Endodermal cell (in vitro differentiated cells): ENCODE results near the gene TNFRSF9. TPM values are rescaled to one million over a fixed set of nuclear protein-coding genes. Genes with fewer than 3 reads are reported as not detected.
A peak's percentile ranks its signal among the peaks of the same experiment; 100 is the strongest.
"Not testable (repeated sequence)": the region's sequence is repeated elsewhere in the genome, so short reads cannot be mapped to it uniquely, and the experiment has no call there.

Experiments
- DNase-seq: peaks from one replicate; pipeline ENCODE4 v3.0.0-alpha.2; 2017
- H3K27ac ChIP-seq: 2 replicates; pipeline ENCODE4 v1.5.1; 2013; ENCODE audit warnings: mild to moderate bottlenecking, low read depth, low read length, moderate library complexity
- H3K27me3 ChIP-seq: 2 replicates; pipeline ENCODE4 v1.6.1; 2013; ENCODE audit warnings: mild to moderate bottlenecking, low read length, moderate library complexity; ENCODE audit not compliant: insufficient read depth, control insufficient read depth, poor library complexity, severe bottlenecking
- H3K36me3 ChIP-seq: 2 replicates; pipeline ENCODE4 v1.7.0; 2013; ENCODE audit warnings: mild to moderate bottlenecking, low read length, moderate library complexity; ENCODE audit not compliant: control insufficient read depth, insufficient read depth
- H3K4me1 ChIP-seq: one replicate; pipeline ENCODE4 v1.7.0; 2013; ENCODE audit warnings: low read length; ENCODE audit not compliant: control insufficient read depth, insufficient read depth
- H3K4me3 ChIP-seq: 2 replicates; pipeline ENCODE4 v1.5.1; 2013; ENCODE audit warnings: mild to moderate bottlenecking, low read length, moderate library complexity
- H3K9ac ChIP-seq: 2 replicates; pipeline ENCODE4 v1.6.1; 2013; ENCODE audit warnings: mild to moderate bottlenecking, low read length, moderate library complexity; ENCODE audit not compliant: poor library complexity, severe bottlenecking; ENCODE audit errors: extremely low read depth
- H3K9me3 ChIP-seq: 2 replicates; pipeline ENCODE4 v1.6.1; 2013; ENCODE audit warnings: mild to moderate bottlenecking, low read length, moderate library complexity; ENCODE audit not compliant: control insufficient read depth
- H3K27ac Mint-ChIP-seq: 2 replicates; pipeline ENCODE4 v1.8.0; 2020; ENCODE audit warnings: mixed read lengths
- H3K27me3 Mint-ChIP-seq: 2 replicates; pipeline ENCODE4 v1.8.0; 2021; ENCODE audit warnings: mild to moderate bottlenecking, mixed read lengths; ENCODE audit not compliant: insufficient read depth
- H3K36me3 Mint-ChIP-seq: 2 replicates; pipeline ENCODE4 v1.8.0; 2020; ENCODE audit warnings: low read depth, mixed read lengths
- H3K4me1 Mint-ChIP-seq: 2 replicates; pipeline ENCODE4 v1.8.0; 2020; ENCODE audit warnings: mixed read lengths
- H3K4me3 Mint-ChIP-seq: 2 replicates; pipeline ENCODE4 v1.8.0; 2020; ENCODE audit warnings: mild to moderate bottlenecking, moderate library complexity, mixed read lengths
- H3K9me3 Mint-ChIP-seq: 2 replicates; pipeline ENCODE4 v1.8.0; 2020; ENCODE audit warnings: mild to moderate bottlenecking, mixed read lengths
- CTCF ChIP-seq: fragments of 200-600 bp; sonication (generic); conservative IDR thresholded peaks from 2 replicates; pipeline ENCODE4 v1.5.0; 2021; ENCODE audit warnings: antibody characterized with exemption, mild to moderate bottlenecking
- WGBS, 2 experiments: methylation state at CpG; one replicate each; pipeline versions ENCODE4 v1.1.5 to v1.1.7; 2013; ENCODE audit warnings: missing lambda C conversion rate in 2 of 2, mixed read lengths in 1 of 2; ENCODE audit not compliant: insufficient coverage in 1 of 2, insufficient read length in 1 of 2; 5-methylcytosine and 5-hydroxymethylcytosine counted together
- total RNA-seq, 2 donors: library from RNA; stranded (reverse); fragmentation: NEBNext Ultra II Directional in 1 of 2; extraction: Animal tissue kit (Norgen Biotek cat#: 25700) in 1 of 2; gene quantifications; 2 replicates in 1 of 2; 3 replicates in 1 of 2; pipeline ENCODE4 v1.2.1, GENCODE V29; 2021

TNFRSF9 gene
- total RNA-seq, 2 donors from 2014 or later, result not detected

DNA sequence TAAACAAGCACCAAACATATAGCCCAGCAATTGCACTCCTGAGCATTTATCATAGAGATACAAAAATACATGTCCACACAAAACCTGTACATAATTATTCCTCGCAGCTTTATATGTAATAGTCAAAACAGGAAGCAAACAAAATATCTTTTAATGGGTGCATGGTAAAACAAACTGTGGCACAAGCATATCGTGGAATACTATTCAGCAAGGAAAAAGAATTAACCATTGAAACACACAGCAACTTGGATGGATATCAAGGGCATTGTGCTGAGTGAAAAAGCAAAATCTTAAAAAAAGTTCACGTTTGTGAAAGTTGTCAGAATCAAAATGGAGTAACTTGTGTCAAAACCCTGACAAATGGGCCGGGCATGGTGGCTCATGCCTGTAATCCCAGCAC, 12.4 kb downstream of the TNFRSF9 start:
- H3K36me3 Mint-ChIP-seq, result no peaks in the 10 kb centered on the region
- Histone ChIP-seq H3K27me3 (no peaks in the 10 kb centered on the region), H3K27ac (no peak overlapping the region), H3K9me3 (peaks cover 4% of the 10 kb centered on the region), H3K4me1 (no peaks in the 10 kb centered on the region), H3K4me3 (no peak overlapping the region), H3K36me3 (no peaks in the 10 kb centered on the region), H3K9ac (no peak overlapping the region)
- 85 to 95% methylated on average over 3 to 4 of the region's 4 CpGs for WGBS, 2 experiments
- peaks cover 17% of the 10 kb centered on the region for H3K9me3 Mint-ChIP-seq
- peaks cover 3% of the 10 kb centered on the region for H3K4me1 Mint-ChIP-seq
- no peak overlapping the region for H3K4me3 Mint-ChIP-seq
- H3K27ac Mint-ChIP-seq, result no peak overlapping the region
- TF ChIP-seq CTCF, result no peak
- no peaks in the 10 kb centered on the region for H3K27me3 Mint-ChIP-seq
- DNase-seq, result no peak

DNA sequence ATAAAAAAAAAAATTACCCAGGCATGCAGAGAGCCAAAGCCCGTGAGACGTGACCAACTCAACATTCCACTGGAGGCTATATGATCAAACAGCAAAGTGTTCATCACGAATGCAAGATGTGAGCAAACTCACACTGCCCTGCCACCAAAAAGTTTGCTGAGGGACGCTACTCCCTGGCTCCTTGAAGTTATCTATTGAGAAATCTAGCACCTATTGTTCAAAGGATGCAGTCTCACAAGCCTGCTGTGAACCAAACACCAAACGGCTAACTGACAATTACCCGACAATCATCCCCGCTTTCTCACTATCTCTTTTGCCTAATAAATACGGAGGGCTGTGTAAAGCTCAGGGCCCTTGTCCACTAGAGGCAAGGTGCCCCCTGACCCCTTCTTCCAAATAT, 13.6 kb downstream of the TNFRSF9 start:
- peak; percentile 68 for DNase-seq
- not testable (repeated sequence) for H3K4me3 Mint-ChIP-seq, H3K36me3 ChIP-seq, H3K9ac ChIP-seq, H3K27ac Mint-ChIP-seq, H3K36me3 Mint-ChIP-seq, H3K27me3 ChIP-seq, H3K27ac ChIP-seq, H3K27me3 Mint-ChIP-seq, H3K4me3 ChIP-seq, H3K4me1 ChIP-seq, H3K4me1 Mint-ChIP-seq, H3K9me3 ChIP-seq
- peaks cover 17% of the 10 kb centered on the region for H3K9me3 Mint-ChIP-seq
- WGBS, 2 experiments, result 56 to 60% methylated on average over 7 to 8 of the region's 8 CpGs

DNA sequence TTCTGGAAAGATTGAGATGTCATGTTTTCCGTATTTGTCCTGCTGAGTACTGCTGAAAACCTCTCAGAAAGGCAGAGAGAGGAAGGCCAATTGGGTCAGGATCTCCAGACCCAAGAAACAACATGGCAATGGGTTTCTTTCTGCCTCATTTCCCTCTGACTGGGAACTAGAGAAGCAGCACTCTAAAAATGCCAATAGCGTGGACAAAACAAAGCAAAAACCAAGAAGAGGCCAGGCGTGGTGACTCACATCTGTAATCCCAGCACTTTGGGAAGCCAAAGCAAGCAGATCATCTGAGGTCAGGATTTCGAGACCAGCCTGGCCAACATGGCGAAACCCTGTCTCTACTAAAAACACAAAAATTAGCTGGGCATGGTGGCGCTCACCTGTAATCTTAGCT, 18.3 kb downstream of the TNFRSF9 start:
- no peak overlapping the region for H3K9ac ChIP-seq
- H3K27ac Mint-ChIP-seq, result no peak overlapping the region
- WGBS, 2 experiments, result 95 to 97% methylated on average over 4 to 6 of the region's 6 CpGs
- H3K36me3 Mint-ChIP-seq, result no peaks in the 10 kb centered on the region
- H3K9me3 Mint-ChIP-seq, result peaks cover 6% of the 10 kb centered on the region
- H3K4me3 ChIP-seq, result no peak overlapping the region
- TF ChIP-seq CTCF, result no peak
- H3K36me3 ChIP-seq, result no peaks in the 10 kb centered on the region
- no peak overlapping the region for H3K27ac ChIP-seq
- no peaks in the 10 kb centered on the region for H3K27me3 Mint-ChIP-seq
- no peak overlapping the region for H3K4me3 Mint-ChIP-seq
- no peaks in the 10 kb centered on the region for H3K27me3 ChIP-seq
- H3K9me3 ChIP-seq, result no peaks in the 10 kb centered on the region
- no peaks in the 10 kb centered on the region for H3K4me1 Mint-ChIP-seq
- no peak for DNase-seq
- no peaks in the 10 kb centered on the region for H3K4me1 ChIP-seq

GRCh38 chr1:7921796-7922195, 18.8 kb downstream of the TNFRSF9 start:
- 90 to 93% methylated on average over 6 to 7 of the region's 7 CpGs for WGBS, 2 experiments
- Mint-ChIP-seq H3K4me1 (no peaks in the 10 kb centered on the region), H3K4me3 (no peak overlapping the region), H3K27ac (no peak overlapping the region), H3K36me3 (no peaks in the 10 kb centered on the region), H3K9me3 (peaks cover 2% of the 10 kb centered on the region), H3K27me3 (no peaks in the 10 kb centered on the region)
- Histone ChIP-seq H3K36me3 (no peaks in the 10 kb centered on the region), H3K27me3 (no peaks in the 10 kb centered on the region), H3K4me1 (no peaks in the 10 kb centered on the region), H3K4me3 (no peak overlapping the region), H3K9me3 (no peaks in the 10 kb centered on the region), H3K9ac (no peak overlapping the region), H3K27ac (no peak overlapping the region)
- no peak for TF ChIP-seq CTCF
- DNase-seq, result no peak
